Measurements from ENCODE around the gene MIA2.
"Not testable (repeated sequence)": the region's sequence is repeated elsewhere in the genome, so short reads cannot be mapped to it uniquely, and the experiment has no call there.

- TF ChIP-seq CTCF (IDR thresholded peaks at IDR 0.05); EZH2 (IDR thresholded peaks at IDR 0.05; ENCODE audit: borderline replicate concordance, insufficient read depth, low read depth, low read length, poor library complexity, severe bottlenecking): not testable (repeated sequence)
Measured at GRCh38 chr14:39361556-39361955, 127.8 kb downstream of the MIA2 start.
